CD4-positive, alpha-beta T cell treated with Interleukin-17A for 1 hour (primary cell): Measurements from ENCODE around the gene FGF21.
A peak's percentile ranks its signal among the peaks of the same experiment; 100 is the strongest.
"Not testable (repeated sequence)": the region's sequence is repeated elsewhere in the genome, so short reads cannot be mapped to it uniquely, and the experiment has no call there.

Experiments
- DNase-seq: peaks from one replicate; pipeline ENCODE4 v3.0.0-alpha.2; 2020

Gene FGF21, protein sequence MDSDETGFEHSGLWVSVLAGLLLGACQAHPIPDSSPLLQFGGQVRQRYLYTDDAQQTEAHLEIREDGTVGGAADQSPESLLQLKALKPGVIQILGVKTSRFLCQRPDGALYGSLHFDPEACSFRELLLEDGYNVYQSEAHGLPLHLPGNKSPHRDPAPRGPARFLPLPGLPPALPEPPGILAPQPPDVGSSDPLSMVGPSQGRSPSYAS

DNA sequence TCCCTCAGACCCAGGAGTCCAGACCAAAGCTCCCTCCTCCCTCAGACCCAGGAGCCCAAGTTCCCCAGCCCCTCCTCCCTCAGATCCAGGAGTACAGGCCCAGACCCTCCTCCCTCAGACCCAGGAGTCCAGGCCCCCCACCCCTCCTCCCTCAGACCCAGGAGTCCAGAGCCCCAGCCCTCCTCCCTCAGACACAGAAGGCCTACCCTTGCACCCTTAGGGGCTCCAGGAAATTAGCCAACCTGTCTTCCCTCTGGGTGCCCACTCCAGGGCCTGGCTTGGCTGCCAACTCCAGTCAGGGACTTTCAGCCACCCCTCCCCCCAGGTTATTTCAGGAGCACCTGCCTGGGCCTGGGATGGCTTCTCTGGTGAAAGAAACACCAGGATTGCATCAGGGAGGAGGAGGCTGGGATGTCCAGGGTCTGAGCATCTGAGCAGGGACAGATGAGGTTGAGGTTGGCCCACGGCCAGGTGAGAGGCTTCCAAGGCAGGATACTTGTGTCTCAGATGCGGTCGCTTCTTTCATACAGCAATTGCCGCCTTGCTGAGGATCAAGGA lies at the start of gene FGF21:
FGF21 (plus strand) TSS at position 441 of the 558 bp plus-strand sequence. CDS start 713 bp downstream, outside the sequence.
- DNase-seq = no peak

- DNase-seq = no peak
Observed at GRCh38 chr19:48708471-48708870, 46.9 kb upstream of the FGF21 start.

- no peak for DNase-seq
Observed at GRCh38 chr19:48711106-48711662, 44.1 kb upstream of the FGF21 start.

DNA sequence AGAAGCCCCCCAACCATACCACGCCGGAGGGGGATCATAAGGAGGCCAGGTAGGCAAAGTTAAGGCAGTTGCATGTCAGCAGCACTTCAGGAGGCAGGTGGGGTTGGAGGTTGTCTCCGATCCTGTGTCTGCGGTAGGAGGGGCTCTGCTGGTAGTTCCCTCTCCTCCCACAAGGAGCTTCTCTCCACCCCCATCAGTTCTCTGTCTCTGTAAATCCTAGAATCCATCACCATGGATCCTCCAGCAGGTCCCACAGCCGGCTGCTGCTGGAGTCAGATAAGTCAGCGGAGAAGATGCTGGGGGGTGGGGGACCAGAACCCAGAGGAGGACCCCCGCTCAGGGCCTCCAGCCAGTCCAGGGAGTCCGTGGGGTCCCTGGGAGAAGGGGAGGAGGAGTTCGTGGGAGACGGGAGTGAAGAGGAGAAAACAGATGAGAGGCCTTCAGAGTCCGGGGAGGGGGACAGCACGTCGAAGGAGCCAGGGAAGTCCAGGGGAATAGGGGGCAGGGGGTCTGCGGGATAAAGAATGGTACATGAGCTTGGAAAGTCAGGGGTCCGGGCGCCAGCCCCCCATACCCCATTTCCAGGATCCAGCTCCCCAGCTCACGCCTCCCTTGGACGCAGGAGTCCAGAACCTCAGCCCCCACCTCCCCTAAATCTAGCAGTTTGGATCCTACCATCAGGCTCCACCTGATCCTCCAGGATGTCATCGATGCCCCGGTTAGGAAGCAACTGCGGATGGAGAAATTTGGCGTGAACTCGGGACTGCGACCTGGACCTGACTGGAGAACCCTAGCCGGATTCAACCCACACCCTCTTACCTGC lies 42.1 kb upstream of the FGF21 start:
- no peak for DNase-seq

DNA sequence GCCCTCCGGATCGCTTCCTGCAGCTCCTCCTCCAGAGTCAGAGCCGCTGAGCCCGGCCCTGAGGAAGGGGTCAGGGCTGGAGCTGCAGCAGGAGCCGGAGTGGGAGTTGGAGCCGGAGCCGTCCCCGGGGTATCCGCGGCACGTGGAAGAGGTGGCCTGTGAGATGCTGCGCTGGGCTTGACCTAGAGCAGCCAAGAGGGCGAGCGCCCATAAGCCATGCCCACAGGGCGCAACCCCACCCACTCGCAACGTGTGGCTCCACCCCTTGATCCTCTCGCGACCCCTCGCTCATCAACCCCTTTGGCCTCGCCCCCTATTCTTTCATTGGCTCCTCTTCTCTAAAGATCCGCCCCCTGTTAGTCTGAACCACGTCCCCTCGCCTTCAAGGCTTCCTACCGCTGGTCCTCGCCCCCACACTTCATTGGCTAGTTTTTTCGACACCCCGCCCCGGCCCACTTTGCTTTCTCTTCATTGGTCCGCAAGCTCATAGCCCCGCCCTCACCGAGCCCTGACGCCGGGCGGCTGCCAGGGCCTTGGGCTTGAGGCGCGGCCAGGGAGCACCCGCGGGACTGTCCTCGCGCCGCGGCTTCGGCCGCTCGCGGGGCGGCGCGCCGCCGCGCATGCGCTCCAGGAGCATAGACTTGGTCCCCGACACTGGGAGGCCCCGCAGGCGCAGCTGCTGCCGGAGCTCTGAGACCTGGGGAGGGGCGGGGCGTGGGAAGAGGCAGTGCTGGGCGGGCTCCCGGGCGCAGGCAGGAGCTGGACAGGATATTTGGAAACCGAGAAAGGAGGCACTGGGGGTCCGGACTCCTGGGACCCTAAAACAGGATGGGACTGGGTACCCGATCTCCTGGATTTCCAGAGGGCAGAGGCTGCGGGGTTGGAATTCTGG lies 41.2 kb upstream of the FGF21 start:
- peak; percentile 99 for DNase-seq

GRCh38 chr19:48714759-48715675 lies 40.3 kb upstream of the FGF21 start:
- no peak for DNase-seq

DNA sequence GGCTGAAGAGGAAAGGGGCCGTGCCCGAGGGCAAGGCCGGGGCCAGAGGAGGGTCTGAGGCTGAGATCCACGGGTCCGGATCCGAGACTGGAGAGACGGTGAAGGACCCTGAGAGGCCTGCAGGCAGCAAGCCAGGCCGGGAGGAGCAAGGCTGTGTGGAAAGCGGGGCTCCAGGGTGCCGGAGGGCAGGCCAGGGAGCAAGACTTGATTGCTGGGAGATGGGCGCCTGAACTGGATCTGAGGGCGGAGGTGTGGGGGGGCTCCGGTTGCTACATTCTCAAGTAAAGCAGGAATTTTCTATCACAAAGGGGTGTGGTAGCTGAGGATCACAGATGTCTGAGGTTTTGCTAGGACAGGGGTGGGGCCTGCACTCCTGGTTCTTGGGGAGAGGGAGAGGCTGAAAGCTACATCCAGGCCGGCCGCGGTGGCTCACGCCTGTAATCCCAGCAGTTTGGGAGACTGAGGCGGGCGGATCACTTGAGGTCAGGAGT lies 39.6 kb upstream of the FGF21 start:
- DNase-seq = no peak

DNA sequence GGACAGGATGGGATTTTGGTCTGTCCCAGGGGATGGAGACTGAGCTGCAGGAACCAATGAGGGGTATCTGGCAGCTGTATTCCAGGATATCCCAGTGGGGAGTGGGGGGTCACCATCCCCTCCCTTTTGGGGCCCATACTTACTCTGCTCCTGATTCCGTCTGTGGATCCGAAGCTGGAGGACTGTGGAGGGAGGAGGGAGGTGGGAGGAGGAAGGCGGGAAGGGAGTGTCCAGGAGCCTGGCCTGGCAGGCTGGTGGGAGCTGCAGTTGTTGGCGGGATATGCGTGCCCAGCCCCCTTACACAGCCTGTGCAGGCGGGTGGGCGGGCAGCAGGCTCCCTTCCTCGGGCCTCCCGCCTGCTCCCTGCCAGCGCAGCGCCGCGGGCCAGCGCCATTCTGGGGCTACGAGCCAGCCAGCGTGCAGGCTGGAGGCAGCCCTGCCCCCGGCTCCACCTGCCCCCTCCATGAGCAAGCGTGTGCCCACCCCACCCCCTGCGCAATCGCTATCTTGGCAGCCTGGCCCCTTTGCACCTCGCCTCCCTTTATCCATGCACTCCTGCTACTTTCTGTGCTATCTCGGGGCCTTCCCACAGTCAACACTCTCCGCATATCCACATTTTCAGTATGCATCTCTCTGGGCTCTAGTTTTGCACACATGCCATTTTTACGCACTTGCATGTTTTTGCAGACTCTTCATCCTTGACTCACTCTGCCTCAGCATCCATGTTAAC lies 38.6 kb upstream of the FGF21 start:
- no peak for DNase-seq

DNA sequence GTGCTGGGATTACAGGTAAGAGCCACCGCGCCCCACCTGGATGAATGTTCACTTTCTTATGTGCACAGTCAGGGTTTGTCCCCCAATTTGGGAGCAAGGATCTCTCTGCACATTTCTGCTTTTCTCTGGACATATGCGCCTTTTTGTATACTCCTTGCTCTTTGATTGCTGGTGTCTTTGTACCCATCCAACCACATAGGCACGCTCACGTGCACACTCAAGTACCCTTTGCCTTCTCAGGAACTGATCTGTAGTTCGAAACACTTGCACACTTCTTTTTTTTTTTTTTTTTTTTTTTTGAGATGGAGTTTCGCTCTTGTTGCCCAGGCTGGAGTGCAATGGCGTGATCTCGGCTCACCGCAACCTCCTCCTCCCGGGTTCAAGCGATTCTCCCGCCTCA lies 37.2 kb upstream of the FGF21 start:
- DNase-seq = not testable (repeated sequence)

- no peak for DNase-seq
Observed at GRCh38 chr19:48718711-48719231, 36.6 kb upstream of the FGF21 start.

DNA sequence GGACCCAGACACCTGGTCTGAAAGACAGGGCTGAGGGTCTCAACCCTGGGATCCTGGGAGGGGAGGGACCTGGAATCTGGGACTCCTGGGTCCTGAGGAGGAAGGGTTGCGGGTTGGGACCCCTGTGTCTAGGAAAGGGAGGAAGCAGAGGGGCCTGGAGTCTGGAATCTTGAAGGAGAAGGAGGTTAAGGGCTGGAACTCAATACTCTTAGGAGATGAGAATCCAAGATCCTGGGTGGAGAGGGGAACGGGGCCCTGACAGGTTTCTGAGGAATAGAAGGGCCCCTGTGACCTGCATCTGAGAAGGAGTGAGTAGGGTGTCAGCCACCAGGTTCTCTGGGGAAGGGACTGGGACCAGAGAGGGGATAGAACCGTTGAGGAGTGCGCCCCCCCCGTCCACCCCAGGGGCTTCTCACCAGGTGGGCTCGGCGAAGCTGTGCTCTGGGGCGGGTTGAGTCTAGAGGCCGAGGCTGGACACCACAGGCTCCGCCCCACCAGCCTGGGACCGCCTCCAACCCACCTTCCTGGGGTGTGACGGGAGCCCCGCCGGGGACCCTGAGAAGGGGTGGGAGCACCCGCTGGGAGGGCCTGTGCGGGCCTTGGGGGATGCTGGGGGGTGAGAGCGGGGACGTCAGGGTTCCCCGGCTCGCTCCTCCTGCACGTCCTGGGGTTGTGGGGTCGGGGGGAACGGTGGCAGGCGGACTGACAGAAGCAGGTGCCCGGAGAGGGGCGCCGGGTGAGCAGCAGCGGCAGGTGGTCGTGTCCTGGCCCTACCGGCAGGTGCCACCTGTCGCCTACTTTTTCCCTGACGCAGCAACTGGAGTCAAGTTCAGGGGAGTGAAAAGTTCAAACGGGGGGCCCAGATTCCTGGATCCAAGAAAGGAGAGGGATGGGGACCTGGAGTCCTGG lies 35.8 kb upstream of the FGF21 start, which contains the start of gene MAMSTR:
MAMSTR (minus strand) TSS at position 463 of the 909 bp plus-strand sequence. CDS start 694 bp downstream, outside the sequence.
- DNase-seq = no peak

- no peak for DNase-seq
Observed at GRCh38 chr19:48720251-48720612, 35.1 kb upstream of the FGF21 start.

- DNase-seq = peak; percentile 95
Observed at GRCh38 chr19:48720613-48721296, 34.6 kb upstream of the FGF21 start.

GRCh38 chr19:48722196-48722708 lies 33.1 kb upstream of the FGF21 start:
- DNase-seq = no peak

- DNase-seq = peak; percentile 73
Observed at GRCh38 chr19:48724796-48725753, 30.2 kb upstream of the FGF21 start.

GRCh38 chr19:48726556-48726955 lies 28.8 kb upstream of the FGF21 start:
- DNase-seq = peak; percentile 78
